Measurements from ENCODE around the gene REV1. TPM values are rescaled to one million over a fixed set of nuclear protein-coding genes. Genes with fewer than 3 reads are reported as not detected.

Gene REV1
- total and polyA plus RNA-seq, 9 of the 15 experiments (the other 6 are each of a cell fraction or from before 2014, with no cell fraction given) = 12.8 to 54.4 (median 29.6) TPM

- TF ChIP-seq GTF3C2 (IDR thresholded peaks at IDR 0.05; ENCODE audit: borderline replicate concordance, extremely low read depth, insufficient read length) (peak; percentile 38), PML (IDR thresholded peaks at IDR 0.05; ENCODE audit: low read length) (no peak), ZNF324 (CRISPR knock-in tag; IDR thresholded peaks at IDR 0.05) (no peak), MITF (IDR thresholded peaks at IDR 0.05) (peak; percentile 94), RBM14 (IDR thresholded peaks at IDR 0.05; ENCODE audit: borderline replicate concordance, insufficient read depth, low read depth, low read length) (no peak), EGR1 (conservative IDR thresholded peaks at IDR 0.05) (peak; percentile 99), THRA (IDR thresholded peaks at IDR 0.05) (no peak), ETS1 (conservative IDR thresholded peaks at IDR 0.05; ENCODE audit: control insufficient read depth, low read depth, low read length) (peak; percentile 17; the same call in 1 of the 2 replicates), CHD1 (IDR thresholded peaks at IDR 0.05; ENCODE audit: low read length) (no peak), ARID4B (CRISPR knock-in tag; IDR thresholded peaks at IDR 0.05) (peak; percentile 83; the same call in 1 of the 2 replicates), THRB (CRISPR knock-in tag; conservative IDR thresholded peaks at IDR 0.05) (no peak)
Observed at GRCh38 chr2:99489761-99490622, at the start of gene REV1 (continued).
